ENCODE measurements around the gene RAD51AP2.
"Not testable (repeated sequence)": the region's sequence is repeated elsewhere in the genome, so short reads cannot be mapped to it uniquely, and the experiment has no call there.

RAD51AP2 gene

DNA sequence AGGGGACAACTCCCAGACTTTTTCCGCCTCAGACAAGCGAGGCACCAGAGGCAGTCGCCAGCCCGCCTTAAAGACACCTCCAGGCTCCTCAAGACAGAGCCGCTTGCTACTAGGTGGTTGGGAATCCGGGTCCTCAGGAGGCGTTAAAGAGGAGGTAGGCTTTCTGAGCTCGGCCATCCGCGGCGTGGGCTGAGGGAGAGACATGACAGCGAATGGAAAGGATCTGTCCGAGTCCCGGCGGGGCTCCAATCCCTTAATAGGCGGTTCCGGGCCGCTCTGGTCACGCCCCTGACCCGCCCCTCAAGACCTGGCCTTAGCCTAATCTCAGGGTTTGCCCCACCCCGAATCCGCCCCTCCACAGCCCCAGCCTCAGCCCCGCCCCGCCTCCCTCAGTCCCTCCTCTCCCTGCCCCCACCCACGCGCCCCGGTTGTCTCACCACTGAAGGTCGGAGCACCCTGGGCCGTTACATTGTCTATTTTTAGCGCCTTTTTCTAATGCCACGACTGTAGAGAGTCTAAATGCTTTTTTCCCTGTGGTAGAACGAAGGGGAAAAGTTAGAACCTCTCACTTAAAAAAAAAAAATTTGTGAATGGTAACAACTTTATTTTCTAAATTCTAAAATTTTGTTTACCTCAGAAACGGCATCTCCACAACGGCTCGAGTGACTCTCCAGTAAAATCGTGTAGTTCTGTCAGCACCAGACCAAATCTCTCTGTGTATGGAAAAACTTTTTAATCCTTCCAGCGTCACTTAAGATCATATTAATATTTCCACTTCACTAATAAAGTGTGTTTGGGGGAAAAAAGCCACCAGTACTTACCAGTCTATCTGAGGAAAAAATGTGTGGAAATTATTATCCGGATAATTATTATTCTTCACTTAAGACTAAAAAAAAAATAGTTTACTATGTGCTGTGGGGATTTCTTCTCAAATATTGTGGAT is at the start of gene RAD51AP2:
Gene RAD51AP2, minus strand, starts transcription at position 229 of the 943 bp plus-strand sequence. Its CDS starts 25 bp downstream, at position 204.
- no peak for DNase-seq

DNA sequence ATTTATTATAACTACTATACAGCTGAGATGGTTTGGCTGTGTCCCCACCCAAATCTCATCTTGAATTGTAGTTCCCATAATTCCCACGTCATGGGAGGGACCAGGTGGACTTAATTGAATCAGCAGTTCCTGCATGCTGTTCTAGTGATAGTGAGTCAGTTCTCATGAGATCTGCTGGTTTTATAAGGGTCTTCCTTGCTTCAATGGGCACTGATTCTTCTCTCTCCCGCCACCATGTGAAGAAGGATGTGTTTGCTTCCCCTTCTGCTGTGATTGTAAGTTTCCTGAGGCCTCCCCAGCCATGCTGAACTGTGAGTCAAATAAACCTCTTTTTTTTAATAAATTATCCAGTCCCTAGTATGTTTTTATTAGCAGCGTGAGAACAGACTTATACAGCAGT is 47.5 kb upstream of the RAD51AP2 start:
- not testable (repeated sequence) for DNase-seq

DNA sequence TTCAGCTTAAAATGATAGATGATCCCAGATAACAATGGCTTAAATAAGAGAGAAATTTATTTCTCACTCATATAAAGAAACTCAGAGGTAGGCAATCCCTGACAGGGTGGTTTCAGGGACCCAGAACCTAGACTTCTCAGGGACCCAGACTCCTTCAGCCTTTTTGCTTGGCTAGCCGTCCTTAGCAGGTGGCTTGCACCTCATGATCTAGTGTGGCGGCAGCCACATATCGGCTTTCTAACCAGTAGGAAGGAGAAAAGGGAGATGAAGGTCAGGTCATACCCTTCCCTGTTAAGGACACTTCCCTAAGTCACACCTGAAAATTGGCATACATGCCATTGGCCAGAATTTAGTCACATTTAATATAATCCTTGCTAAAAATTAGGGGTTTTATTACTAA is 40.6 kb upstream of the RAD51AP2 start:
- no peak for DNase-seq

DNA sequence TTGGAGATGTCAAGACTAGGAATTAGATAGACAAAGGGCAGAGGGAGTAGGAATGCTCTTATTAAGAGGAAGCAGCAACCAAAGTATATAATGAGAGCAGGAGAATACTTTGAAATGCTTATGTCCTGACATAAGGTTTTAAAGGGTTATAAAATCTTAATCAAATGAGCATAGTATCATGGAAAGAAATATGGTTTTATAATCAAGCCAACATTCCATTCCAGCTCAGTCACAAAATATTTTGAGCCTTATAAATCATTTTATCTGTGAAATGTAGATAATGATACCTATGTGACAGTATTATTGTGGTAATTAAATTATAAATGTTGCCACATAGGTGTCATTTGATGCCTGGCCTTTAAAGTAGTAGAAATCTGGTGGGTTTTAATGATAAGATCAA is 39.8 kb upstream of the RAD51AP2 start:
- DNase-seq: no peak

DNA sequence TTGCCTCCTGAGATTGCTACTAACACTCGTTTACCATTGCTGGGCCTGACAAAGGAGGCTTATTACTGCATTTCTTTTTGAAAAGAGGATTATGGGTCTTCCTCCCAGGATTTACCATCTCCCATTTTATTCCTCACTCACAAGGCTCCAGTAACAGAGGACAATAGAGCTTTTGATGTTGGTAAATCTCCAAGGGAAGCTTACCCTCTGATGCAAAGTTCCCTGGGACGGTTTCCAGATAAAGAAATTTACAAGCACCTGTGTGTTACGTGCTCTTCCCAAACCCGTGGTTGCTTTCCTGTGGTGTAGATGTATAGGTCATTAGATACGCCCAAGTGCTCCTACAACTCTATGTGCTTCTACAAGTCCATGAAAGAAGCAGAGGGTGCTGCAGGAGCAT is 39.4 kb upstream of the RAD51AP2 start:
- DNase-seq: no peak

DNA sequence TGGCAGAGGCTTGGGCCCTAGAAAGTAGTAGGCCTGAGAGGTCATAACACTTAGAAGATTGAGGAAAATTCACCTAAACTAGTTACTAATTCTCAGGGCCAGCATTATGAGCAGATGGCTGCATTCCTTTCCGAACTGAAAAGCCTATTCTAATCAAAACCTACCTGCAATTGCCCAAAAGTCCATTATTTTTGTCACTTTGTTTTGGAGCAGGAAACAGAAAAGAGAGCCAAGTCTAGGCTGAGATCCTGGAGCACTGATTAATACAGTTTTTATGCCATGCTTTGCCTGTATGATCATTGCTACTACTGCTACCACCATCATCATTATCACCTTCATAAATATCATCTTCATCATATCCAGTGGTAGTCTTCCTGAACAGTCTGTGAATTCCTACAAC is 36.9 kb upstream of the RAD51AP2 start:
- DNase-seq: no peak

DNA sequence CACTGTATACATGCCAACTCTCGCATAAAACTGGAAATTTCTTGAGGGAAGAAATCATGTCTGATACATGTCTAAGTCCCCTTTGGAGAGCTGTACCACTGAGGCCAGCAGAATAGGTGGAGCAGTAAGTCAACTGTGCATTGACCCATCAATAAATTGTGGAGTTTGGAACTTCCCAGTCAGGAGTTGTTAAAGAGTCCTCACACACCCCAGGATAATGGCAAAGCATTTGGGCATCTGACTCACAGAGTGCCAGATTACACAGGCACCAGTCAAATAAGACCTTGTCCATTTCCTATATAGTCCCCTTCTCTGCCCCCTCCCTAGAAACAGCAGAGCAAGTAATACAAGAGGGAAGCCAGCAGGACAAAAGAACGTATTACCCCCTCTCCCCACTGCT is 32.7 kb upstream of the RAD51AP2 start:
- no peak for DNase-seq

DNA sequence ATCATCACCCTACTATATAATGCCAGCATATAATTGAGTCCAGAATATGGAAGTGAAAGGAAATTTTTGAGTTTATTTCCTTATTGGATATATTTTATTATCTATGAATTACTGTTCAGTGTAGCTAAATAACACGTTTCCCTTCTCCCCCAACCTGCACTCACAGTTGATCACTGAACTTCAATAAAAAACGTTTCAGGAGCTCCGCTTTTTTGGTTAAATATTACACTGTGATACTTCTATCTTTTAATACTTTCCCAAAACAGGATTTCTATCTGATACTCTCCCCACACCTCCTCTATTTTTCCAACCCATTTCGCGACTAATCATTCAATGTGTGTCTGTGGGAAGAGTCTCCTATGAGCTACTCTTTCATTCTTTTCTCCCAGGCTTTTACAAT is 29.5 kb upstream of the RAD51AP2 start:
- no peak for DNase-seq

DNA sequence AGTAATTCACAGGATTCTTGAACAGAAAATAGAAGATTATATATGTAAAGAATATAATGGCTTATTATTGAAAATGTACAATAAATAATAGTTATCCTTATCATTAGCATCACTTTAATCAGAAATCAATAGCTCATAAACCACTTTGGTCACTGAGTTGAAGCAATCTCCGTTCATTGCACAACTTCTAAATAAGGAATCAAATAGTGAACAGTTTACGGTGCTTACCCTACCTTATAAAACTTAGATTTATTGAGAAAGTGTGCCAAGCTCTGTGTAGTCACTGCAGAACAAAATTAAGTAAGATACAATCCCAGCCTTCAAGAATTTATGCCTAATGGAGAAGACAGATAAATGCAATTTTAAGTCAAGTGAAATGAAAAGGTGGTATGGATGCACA is 29.0 kb upstream of the RAD51AP2 start:
- DNase-seq: no peak

DNA sequence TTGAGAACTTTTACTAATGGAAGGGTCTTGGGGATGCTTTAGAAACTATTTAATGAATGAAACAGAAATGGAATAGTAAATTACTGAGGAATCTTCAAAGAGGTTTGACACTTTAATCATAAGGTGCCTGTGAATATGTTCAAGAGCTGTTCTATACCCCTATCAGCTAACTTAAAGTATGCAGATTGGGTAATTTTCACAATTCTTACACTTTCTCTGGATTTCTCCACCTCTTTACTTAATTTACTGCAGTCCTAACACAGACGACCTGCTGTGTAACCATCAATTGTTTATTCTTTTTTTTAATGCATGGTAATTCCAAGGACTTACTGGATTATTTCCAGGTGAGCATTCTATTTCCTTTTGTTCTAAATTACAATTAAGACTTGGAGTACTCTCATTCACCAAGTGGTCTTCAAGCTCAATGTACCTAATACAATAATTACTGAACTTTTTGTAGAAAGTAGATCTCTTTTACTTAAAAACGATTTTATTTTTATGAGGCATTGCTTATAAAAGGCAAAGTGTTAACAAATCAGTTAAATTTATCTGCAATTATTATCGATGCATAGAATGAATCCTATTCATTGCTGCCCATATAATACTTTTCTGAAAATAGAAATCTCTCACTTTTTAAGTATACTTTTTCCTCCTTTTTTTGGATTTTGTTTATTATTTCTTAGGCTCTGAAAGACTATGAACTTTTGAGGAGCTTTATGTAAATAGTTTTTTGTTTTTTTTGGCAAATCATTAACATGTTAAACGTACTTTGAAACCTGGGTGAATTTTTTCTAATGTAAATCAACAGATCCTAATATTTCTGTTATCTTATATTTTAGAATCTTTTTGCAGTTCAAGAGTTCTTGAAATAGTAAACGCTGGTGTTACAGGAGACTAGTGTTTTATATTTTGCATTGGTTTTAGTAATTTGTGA is 27.7 kb upstream of the RAD51AP2 start:
- no peak for DNase-seq

DNA sequence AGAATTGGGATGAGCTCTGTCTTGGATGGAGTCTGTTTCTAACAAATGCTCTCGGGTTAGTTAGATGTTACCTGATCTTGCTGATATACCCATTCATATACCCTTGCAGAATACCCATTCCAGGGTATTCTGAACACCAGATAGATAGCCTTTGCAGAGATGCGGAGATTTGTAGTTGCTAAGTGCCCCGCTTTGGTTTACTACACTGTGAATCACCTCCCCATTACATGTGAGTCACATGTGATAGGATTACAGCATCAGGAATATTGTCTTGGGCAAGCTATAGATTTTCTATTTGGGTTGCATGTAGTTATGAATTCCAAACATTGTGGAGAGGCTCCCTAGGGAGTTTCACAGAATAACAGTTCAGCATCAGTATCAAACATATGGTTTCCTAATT is 26.0 kb upstream of the RAD51AP2 start:
- DNase-seq: no peak

DNA sequence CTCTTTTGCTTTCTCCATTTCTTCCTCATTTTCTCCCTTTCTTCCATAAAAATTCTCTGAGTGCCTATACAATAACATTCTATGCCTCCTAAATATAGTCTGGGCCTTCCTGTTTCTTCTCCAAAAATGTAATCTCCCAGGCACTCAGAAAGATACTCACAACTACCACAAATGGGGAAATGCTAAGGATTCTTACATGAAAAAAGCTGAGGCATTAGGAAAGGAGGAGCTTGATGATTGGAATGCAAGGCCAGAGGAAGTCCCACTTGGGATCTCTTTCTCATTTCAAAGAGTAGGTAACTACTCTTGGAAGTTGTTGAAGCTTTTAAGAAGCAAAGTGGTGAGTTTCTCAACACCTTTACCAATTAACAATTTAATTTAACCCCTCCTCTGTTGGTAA is 25.6 kb upstream of the RAD51AP2 start:
- DNase-seq: no peak

DNA sequence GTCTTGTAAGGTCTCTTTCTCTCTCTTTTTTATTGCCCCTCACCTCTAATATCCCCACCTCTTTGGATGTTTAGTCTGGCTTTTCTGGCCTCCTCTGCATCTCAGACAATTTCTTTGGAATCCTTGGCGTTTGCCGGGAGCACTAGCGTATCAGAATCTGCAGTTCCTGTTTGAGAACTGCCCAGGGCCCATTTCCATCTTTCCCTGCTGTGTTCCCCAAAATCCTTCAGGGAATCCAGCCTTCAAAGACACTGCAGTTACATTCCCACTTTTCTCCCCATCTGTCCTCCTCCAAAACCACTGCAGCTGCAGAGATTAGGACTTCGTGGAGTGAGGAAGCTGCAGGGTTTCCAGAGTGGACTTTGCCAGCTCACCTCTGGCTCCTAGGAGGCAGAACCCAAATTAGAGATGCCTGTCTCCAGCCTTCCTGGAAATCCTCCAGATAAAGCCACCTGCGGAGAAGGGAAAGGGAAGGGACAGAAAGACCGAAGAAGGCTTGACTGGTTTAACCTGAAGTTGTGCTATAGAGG is 25.0 kb upstream of the RAD51AP2 start:
- no peak for DNase-seq

DNA sequence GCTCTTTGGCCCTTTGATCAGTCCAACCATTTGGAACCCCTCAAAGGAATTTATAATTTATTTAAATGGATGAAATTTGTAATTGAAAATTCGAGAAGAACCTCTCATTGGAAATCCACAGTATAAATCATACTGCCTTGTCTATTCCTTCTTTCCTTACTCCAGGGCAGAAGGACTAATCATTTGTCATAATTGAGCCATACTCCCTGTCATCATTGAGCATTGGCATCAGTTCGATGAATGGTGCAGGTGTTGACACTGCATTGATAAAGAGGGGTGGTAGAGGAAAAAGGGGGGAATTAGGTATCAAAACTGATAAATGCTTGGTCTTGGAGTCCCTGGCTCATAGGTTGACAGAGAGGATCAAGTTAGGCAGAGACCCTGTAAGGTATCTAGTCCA is 24.2 kb upstream of the RAD51AP2 start:
- DNase-seq: no peak

DNA sequence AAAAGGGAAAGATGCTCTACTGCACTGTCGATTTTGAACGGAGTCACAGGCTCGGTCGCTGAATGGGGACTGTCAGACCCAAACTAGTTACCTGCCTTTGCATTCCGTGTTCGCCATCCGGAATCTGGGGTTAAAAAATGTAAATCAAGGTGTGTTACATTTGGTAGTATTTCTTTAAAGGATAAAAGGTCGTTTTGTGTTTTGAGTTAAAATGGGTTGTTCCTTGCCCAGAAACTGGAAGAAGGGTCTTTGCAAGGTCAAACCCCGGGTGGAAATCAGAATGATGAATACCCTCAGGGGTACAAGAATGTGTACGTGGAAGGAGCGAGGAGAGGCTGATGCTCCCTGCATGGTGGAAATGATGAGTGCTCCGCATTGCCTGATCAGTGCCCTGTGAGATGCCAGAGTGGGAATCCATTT is 23.3 kb upstream of the RAD51AP2 start:
- DNase-seq: no peak

DNA sequence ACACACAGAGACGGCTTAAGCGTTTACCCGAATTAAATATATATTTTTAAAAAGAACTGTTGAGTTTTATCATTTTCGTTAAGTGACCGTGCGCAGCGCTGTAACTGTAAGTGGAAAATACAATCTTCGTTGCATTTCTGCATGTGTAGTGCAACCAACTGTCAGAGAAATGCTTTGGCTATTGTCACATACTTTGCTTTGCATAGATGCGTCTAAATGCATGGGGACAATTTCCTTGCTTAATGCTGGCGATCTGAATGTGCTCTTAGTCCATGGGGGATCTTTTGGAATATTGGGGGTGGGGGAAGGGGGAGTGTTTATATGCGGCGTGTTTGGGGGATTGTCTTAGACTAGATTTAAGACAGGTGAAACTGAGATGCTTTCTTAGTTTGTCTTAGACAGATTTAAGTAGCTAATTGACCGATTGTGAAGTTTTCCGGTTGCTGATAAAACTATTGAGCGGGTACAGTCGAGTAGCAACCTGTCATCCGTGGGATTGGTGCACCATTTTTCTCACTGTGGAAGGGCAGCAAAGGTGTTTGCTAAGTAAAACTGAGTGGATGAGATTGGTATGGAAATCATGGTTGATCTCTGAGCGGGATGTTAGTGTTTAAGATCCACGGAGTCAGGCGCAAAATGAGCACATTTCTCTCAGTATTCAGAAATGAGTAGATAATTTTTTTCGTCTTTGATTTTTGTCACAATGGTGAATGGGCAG is 22.7 kb upstream of the RAD51AP2 start:
- DNase-seq: no peak

DNA sequence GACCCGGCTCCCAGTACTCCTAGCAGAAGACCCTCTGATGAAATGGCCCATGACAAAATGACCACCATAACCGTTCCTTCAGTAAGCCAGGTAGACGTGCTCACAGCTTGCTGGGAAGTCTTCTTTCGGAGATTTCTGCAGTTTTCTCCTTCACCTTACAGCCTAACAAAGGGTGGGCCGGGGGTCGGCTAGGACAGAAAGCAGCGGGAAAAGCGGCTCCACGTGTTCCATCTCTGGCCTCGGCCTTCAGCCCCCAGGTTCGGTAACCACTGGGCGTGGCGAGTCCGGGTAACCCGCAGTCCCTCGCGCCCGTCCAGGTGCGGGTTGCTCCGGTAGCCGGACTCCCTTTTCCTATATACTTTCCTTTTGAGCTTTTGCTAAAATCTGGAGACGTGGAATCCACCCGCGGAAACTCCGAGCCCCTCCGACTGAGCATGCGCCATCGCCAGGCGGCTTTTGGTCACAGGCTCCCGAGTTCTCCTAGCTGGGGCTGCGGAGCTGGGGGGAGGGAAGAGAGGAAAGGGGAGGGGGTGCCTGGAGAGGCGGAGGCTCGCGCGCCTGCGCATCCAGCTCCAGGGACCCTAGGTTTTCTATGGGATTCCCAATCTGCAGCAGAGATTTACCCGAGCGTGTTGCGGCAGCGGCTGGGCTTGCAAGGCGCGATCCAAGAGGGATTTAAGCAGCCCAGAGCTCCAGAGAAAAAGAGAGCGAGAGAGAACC is 22.0 kb upstream of the RAD51AP2 start, which contains the start of gene VSNL1:
Gene VSNL1, plus strand, starts transcription at position 604 of the 720 bp plus-strand sequence. CDS start 51,379 bp downstream, outside the sequence.
- no peak for DNase-seq

DNA sequence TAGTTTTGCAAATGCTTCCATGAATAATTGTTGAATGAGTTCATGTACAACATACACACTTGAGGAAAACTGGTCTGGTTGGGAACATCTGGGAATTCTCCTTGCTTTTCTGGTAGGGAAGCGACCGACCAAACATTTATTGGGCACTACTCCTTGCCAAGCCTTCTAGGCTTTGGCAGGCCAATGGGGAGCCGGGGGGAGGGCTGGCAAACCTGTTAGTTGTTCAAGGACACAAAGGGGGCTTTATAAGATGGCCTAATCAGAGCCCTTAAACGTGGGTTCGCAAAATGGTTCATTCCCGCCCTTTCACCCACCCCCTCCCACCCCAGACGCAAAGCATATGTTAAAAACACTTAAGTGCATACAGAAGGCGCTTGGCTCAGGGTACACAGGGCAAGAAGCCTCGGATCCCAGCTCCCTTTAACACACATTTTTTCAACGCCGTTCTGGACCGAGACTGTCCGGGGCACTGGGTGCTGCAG is 21.4 kb upstream of the RAD51AP2 start:
- no peak for DNase-seq

DNA sequence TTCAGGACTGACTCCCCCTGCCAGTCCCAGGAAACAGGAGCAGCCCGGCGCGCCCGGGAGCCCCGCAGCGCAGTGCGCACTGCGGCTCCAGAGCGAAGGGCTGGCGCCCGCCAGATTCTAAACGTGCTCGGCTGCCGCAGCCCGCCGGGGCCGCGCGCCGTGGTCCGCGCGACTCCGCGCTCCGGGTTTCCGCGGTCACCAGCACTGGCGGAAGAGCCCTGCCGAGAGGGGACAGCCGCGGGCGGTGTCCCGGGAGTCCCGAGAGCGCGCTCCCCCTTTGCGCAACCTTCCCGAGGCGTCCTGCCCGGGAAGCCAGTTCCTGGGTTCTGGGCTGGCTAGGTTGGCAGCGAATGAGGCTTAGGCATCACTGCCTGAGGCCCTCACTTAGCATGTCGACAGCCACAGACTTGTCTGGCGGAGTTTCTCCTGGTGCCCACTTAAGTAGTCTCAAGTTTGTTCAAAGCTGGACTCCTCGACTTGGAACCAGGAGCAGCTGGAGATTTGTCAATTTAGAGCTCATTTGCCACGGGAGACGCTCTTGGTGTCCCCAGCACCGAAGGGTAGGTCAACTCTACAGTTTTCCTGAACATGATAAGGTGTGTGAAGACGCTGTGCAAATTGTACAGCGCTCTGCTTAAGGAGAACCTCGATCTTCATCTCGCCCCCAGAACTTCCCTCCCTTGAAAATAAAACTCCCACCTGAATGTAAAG is 20.8 kb upstream of the RAD51AP2 start:
- DNase-seq: no peak

DNA sequence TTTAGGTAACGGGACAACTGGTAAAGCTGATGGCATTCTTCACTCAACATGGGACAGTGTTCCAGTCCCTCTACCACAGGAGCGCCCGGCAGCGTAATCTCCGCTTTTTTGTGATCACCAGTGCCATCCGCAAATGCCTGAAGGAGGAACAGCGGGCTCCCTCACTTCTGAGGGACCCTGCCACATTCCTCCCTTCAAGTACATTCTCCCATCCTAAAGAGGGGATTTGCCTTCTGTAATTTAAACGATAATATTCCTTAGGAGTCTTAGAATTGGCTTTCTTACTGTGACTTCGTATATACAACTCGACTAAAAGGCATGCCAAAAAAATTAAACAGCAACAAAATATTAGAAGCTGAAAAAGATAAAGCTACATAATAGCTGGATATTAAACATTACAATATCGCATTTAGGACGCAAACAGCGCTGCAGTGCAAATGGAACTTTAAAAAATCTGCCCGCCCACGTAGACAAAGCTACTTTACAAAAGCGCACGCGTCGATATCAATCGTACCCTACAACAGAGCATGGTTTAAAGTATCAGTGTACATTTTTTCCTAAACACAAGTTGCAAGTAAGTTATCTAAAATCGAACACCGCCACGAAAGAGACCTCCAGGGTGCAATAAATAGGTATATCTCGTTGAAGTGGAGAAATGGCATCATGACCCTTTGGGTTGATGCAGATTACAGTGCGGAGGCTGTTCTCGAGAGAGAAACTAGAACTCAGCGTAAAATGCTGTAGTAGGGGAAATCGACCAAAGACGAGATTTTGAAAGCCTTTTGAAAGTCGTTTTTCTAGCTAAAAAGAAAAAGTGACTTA is 20.0 kb upstream of the RAD51AP2 start:
- DNase-seq: no peak
